Stimulated activated naive CD8-positive, alpha-beta T cell treated with anti-CD3 and anti-CD28 coated beads, Interleukin-15, Interleukin-2, amounts not matched to agents 100 U/mL and 50 U/mL, for 24 hours (primary cell): ENCODE data around the gene BMP7.
"Not testable (repeated sequence)": the region's sequence is repeated elsewhere in the genome, so short reads cannot be mapped to it uniquely, and the experiment has no call there.

Experiments
- ATAC-seq: fragments of 150-1000 bp; cut with Tn5 transposase; one replicate; pipeline ENCODE4 v1.10.0; 2021
- DNase-seq: peaks from one replicate; pipeline ENCODE4 v3.0.0; 2021

BMP7 gene

DNA sequence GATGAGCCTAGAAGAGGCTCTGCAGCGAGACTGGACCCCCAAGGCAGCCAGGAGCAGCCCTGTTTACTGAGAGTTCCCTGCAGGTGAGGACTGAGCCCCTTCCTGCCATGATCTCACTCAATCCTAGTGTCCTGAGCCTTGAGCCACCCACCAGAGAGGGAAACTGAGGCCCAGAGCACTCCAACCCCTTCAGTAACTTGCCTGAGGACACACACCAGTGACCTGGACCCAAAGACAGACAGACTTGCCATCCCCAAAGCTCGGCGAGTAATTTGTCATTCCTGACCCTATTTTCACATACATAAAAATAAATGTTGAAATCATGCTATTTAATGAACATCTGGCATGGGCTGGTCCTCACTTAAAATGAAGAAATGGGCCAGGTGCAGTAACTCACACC, 16.7 kb downstream of the BMP7 start:
- DNase-seq (no peak), ATAC-seq (no peak)

GRCh38 chr20:57249073-57249472, 17.4 kb downstream of the BMP7 start:
- no peak for DNase-seq

GRCh38 chr20:57248132-57248797, 18.2 kb downstream of the BMP7 start:
- ATAC-seq: no peak
- no peak for DNase-seq

More at GRCh38 chr20:57249073-57249472, 17.4 kb downstream of the BMP7 start:
- ATAC-seq: no peak

DNA sequence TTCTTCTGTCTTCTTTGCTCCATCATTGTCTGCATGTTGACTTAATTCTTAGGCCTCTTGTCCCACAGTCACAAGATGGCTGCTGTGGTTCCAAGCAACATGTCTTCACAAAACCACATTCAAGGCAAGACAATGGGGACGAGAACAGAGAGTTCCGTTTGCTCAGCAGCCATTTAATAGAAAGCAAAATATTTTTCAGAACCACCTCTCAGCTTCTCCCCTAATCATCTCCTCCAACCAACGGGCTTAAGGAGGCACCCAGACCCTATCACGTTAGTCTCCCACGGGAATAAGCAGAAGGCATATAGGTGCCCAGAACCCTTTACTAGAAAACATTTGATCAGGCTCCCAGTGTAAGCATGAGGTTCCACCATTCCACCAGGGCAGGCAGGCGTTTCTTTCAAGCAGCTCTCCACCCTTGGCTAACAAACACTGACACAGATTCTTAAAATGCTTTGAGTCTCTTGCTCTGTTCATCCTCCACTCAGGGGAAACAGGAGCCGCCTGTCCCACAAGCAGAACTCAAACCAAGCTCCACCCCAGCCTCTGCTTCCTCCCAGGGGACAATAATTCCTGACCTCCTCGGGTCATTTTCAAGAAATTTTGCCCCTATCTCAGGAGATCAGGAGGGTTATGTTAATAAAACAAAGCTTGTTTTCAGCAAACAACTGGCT, 19.0 kb downstream of the BMP7 start:
- no peak for ATAC-seq
- DNase-seq: no peak

DNA sequence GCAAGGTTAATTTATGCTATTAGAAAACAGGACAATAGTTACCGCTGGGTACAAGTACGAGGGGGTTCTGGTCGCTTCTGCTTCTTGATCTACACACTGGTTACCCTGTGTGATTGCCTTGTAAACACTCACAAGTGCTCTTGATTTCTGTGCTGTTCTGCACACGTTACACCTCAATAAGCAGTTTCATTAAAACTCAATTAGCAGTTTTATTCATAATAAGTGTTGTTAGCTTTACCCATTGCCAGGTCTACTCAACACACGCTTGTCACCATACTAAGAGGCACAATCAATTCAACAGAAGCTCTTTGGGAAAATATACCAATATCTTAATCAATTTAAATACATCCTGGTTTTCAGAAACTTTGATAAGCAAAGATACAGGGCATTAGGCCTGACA, 20.4 kb downstream of the BMP7 start:
- DNase-seq: no peak
- ATAC-seq: no peak

DNA sequence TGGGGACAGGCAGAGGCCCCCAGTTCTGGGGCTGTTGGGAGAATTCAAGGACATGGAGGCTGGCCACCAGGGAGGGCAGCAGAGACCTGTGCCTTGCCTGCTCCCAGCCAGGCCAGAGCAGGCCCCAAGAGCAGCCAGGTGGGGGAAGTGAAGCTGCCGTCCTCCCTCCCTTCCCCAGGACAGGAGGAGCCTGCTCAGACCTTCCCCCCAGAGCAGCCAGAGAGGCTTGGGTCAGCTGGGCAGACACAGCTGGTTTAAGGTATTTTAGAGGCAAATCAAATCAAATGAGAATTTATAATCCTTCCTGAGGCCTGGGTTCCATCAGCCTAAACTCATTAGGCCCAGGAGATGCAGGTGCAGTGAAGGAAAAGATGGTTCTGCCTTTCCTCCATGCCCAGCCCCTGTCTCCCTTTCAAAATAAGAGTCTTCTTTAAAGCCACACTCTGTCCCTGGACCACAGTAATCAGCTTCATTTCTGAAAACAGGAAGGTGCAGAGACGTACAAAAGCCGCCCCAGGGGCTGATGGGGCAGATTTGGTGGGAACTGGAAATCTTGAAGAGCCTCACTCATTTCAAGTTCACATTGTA, 21.7 kb downstream of the BMP7 start:
- DNase-seq: no peak
- ATAC-seq: no peak

DNA sequence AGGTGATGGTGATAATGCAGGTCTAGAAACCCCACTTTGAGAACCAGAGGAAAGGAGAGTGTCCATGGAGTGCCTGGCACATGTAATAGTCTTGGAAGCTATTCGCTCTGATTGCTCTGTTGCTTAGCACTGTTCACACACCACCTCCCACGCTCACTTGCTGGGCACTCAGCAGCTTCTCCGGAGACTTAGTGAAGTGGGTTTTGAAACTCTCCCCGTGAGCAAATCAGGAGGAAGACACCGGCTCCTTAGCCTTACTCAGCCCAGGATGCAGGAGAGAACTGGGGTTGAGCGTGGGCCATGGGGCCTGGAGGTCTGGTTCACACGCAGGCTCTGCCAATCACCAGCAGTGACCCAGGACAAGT, 22.2 kb downstream of the BMP7 start:
- DNase-seq: no peak
- no peak for ATAC-seq

DNA sequence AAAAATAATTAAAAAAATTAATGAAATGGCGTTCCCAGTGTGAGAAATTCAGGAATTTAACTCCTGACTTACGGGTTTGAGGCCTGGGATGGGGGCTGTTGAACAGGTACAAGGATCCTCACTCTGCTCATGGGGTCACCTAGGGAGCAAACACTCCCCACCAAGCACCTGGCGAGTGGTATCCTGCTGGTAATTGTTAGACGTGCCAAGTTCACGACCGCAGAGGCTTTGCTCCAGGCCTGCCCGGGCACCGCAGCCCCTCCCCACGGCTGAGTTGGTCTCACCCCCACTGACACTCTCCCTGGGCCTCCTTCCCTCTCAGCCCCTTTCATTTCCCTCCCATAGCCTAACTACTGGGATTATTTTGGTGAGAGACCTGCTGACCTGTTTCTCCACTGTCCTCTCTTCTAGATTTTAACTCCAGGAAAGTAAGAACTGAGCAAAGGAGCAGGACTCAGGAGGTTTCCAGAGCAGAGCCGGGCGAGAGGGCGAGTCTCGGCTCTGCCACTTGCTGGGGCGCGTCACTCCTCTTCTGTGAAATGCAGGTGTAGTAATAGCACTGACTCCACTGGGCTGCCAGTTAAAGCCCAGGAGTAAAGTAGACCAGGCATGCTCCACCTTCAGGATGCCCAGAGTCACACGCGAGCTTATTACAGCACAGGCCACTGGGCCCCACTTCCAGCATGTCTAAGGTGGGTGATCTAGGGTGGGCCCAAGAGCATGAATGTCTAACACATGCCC, 22.8 kb downstream of the BMP7 start:
- no peak for ATAC-seq
- DNase-seq: no peak

DNA sequence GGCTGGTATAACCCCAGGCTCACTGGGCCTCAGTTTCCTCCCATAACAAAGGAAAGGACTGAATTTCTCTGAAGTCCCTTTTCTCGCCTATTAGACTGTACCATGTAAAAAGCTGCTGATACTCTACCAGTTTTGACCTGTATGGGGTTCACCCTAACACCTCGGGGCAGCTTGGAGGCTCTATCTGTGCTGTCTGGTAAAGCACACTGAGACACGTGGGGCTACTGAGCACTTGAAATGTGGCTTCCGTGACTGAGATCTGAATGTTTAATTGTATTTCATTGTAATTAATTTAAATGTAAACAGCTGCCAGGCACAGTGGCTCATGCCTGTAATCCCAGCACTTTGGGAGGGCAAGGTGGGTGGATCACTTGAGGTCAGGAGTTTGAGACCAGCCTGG, 24.0 kb downstream of the BMP7 start:
- ATAC-seq (no peak), DNase-seq (no peak)

DNA sequence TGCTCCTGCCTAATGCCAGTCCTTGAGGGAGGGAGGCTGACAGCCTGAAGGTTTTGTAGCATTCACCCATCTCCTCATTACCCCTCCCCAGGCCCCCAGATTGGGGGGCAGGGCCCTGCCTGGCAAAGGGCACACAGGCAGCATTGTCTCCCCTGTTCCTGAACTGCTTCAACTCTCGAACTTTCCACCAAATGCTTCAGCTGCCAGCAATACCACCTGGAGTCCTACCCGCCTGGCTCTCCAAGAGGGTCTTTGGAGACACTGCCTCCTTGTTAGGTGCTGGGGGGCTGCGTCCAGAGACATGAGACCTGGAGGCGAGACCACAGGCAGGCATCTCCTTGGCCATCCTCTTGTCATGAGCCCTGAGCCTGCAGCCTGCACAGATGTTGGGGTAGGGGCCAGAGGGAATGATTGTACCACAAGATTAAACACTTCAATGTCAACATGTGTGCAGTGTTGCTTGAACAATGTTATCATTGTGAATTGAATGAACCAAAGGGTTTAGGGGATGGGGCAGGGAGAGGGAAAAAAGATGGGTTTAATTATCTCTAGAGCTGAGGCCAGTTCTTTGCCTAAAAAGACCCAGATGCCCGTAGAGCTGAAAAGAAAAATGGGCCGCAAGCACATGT, 25.0 kb downstream of the BMP7 start:
- no peak for ATAC-seq
- DNase-seq: no peak

- ATAC-seq: no peak
- DNase-seq: no peak
Observed at GRCh38 chr20:57240581-57241362, 25.7 kb downstream of the BMP7 start.

GRCh38 chr20:57239725-57240124, 26.7 kb downstream of the BMP7 start:
- not testable (repeated sequence) for DNase-seq, ATAC-seq

GRCh38 chr20:57239324-57239723, 27.1 kb downstream of the BMP7 start:
- DNase-seq, ATAC-seq: not testable (repeated sequence)

DNA sequence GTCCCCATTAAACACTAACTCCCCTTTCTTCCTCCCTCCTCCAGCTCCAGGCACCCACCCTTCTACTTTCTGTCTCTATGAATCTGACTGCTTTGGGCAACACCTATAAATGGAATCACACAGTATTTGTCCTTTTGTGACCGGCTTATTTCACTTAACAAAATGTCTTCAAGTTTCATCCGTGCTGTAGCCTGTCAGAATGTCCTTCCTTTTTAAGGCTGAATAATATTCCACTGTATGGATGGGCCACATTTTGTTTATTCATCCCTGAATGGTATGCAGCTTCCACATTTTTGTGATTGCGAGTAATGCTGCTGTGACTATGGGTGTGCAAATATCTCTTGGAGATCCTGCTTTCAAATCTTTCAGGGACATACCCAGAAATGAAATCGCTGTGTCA, 28.4 kb downstream of the BMP7 start:
- DNase-seq (no peak), ATAC-seq (no peak)

DNA sequence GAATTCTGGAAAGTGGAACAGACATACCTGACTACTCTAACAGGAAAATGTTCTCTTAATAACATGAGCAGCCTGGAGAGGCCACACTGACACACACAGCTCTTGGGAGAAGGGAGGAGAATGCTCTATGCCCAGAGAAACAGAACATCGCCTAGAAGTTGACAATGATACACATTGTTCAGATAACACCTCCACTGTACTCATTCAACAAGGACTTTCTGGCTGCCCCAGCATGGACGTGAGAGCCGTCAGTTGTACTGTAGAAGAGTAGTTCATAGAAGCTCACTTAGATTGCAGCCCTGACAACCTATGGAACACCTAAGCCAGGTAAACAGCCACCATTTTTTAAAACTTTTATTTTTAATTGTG, 28.9 kb downstream of the BMP7 start:
- ATAC-seq: no peak

DNA sequence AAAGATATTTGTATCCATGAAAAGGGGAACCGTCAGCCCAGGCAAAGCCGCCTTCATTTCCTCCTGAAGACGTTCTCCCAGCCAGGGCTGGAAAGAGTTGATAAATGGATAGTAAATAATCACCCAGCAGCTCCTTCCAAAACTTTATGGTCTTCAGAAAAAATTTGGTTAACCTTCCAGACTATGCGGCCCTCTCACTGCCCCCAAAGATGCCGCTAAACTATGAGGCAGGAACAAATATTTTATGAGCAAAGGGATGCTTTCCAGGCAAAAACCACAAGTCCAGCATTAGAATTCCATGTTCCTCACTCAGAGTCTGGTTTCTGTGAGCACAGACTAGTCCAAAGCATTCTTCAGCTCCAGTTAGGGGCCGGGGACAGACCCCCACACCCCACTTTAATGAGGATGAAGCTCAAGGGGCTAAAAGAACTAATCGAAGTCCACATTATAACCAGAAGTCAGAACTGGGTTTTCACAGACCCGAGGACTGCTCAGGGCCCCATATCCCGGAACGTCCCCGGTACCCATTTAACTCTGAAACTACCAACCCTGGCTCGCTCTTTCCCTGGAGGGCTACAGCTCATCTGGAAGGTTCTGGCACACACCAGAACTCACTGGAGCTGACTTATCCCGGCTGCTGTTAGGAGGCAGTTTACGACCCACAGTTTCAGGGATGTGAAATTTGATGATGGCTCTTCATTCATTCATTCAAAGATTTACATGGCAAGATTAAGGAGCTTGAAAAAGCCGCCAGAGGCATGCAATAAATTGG, 29.4 kb downstream of the BMP7 start:
- ATAC-seq: no peak
- DNase-seq: no peak

More for the DNA sequence above, 28.9 kb downstream of the BMP7 start:
- no peak for DNase-seq

GRCh38 chr20:57234556-57235251, 31.7 kb downstream of the BMP7 start:
- DNase-seq (no peak), ATAC-seq (no peak)

DNA sequence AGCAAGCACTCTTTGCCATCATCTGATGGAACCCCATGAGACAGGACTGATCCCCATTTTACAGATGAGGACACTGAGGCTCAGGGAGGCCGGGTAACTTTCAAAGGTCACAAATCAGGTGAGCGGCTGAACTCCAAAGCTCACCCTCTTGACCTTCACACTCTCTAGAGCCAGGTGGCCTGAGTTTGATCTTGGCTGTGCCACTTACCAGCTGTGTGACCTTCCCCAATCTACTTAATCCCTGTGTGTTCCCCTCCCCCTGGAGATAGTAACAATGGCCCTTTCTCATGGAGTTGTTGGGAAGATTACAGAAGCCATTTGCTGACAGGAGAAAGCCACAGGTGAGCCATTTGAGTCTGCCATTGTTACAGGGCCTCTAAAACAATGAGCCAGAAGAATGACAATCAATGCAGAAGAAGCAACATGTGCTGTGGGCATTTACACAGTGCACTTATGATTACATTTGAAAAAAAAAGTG, 34.5 kb downstream of the BMP7 start:
- ATAC-seq: no peak
- DNase-seq: no peak

DNA sequence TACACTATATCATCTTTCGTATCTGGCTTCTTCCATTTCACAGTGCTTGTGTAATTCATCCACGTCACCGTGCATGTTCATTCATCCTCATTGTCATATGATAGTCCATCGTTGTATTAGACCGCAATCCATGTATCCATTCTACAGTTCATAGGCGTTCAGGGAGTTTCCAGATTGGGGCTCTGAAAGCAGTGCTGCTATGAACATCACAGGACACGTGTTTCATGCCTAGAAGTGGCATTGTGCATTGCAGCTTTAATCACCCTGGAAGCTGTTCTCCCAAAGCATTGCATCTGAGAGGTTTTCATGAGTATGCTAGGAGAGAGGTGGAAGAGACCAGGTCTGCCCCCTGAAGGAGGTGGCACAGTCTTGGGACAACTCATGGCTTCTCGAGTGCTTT, 35.3 kb downstream of the BMP7 start:
- DNase-seq (no peak), ATAC-seq (no peak)

- ATAC-seq (no peak), DNase-seq (no peak)
Observed at GRCh38 chr20:57230247-57230646, 36.2 kb downstream of the BMP7 start.
